Stomach (tissue), 9 donors: Measurements from ENCODE around the gene PLCH1. TPM values are rescaled to one million over a fixed set of nuclear protein-coding genes. Genes with fewer than 3 reads are reported as not detected.

Experiments used
- DNase-seq, 2 donors: peaks; one replicate each; pipeline versions ENCODE4 v3.0.0 to v3.0.0-alpha.2; 2013 to 2019
- H3K27ac ChIP-seq, 5 donors: fragments of 200-600 bp in 4 of 5; sonication (generic) in 4 of 5; one replicate each; pipeline ENCODE4 v1.5.1; 2013 to 2019; ENCODE audit warnings: mild to moderate bottlenecking in 1 of 5, moderate library complexity in 1 of 5
- H3K27me3 ChIP-seq, 3 donors: fragments of 200-600 bp; sonication (generic); one replicate each; pipeline ENCODE4 v1.5.1; 2017 to 2019; ENCODE audit warnings: mixed run types in 1 of 3
- H3K36me3 ChIP-seq, 4 donors: fragments of 200-600 bp; sonication (generic); 1 replicate in 3 of 4; 2 replicates in 1 of 4; pipeline ENCODE4 v1.5.1; 2016 to 2019
- H3K4me1 ChIP-seq, 4 donors: fragments of 200-600 bp; sonication (generic); one replicate each; pipeline ENCODE4 v1.5.1; 2016 to 2019
- H3K4me3 ChIP-seq, 4 donors: fragments of 200-600 bp; sonication (generic) in 3 of 4; one replicate each; pipeline ENCODE4 v1.5.1; 2016 to 2019; ENCODE audit warnings: mild to moderate bottlenecking in 1 of 4
- H3K9me3 ChIP-seq, 4 donors: fragments of 200-600 bp; sonication (generic); one replicate each; pipeline ENCODE4 v1.5.1; 2016 to 2019
- EP300 ChIP-seq: sonication (generic); formaldehyde crosslinking; IDR thresholded peaks from one replicate; pipeline ENCODE4 v1.6.1; 2017; ENCODE audit warnings: antibody characterized with exemption
- POLR2A ChIP-seq, 4 donors: fragments of 450-650 bp; IDR thresholded peaks; one replicate each; pipeline ENCODE4 v1.6.1; 2016; ENCODE audit warnings: antibody characterized with exemption in 4 of 4, control low read depth in 2 of 4, mild to moderate bottlenecking in 1 of 4, moderate library complexity in 1 of 4
- POLR2AphosphoS5 ChIP-seq, 3 donors: sonication (generic); formaldehyde crosslinking; IDR thresholded peaks; one replicate each; pipeline ENCODE4 v1.6.1; 2016; ENCODE audit warnings: antibody characterized with exemption in 3 of 3
- WGBS, 5 donors: extraction: QIAGEN DNeasy Blood & Tissue Kit in 3 of 5; methylation state at CpG; one replicate each; pipeline versions ENCODE4 v1.1.5 to v1.1.7; 2013 to 2018; 5-methylcytosine and 5-hydroxymethylcytosine counted together
- intact Hi-C: fragments of 100-400 bp; cut with DNase I; formaldehyde crosslinking; loops from one replicate; pipeline ENCODE4 v1.15.1; 2023; ENCODE audit warnings: low total_unique reads
- polyA plus RNA-seq, 3 donors: library from polyadenylated mRNA; stranded (reverse); fragments of 200-250 nt; gene quantifications; one replicate each; pipeline ENCODE4 v1.2.3, GENCODE V29; 2013
- total RNA-seq, 5 donors: library from RNA; depleted of rRNA; stranded (reverse); fragments of >200 nt; gene quantifications; one replicate each; pipeline versions ENCODE4 v1.1.0 to v1.2.3, GENCODE V29; 2014 to 2016
- TF ChIP-seq, protein P1 (sequence below), 7 experiments: fragments of 450-650 bp in 4 of 7; fragments of 200-600 bp in 3 of 7; sonication (generic) in 3 of 7; IDR thresholded peaks; one replicate each; pipeline ENCODE4 v1.5.1; 2016 to 2019; ENCODE audit warnings: antibody characterized with exemption in 7 of 7, control low read depth in 2 of 7, mild to moderate bottlenecking in 1 of 7
- donor health status: healthy with polysubstance abuse.
- donor health status: Bipolar disorder and iron deficiency.
- donor health status: healthy.

PLCH1 gene
- total and polyA plus RNA-seq, 8 donors = 0.75 to 18.8 (median 3.3) TPM

DNA sequence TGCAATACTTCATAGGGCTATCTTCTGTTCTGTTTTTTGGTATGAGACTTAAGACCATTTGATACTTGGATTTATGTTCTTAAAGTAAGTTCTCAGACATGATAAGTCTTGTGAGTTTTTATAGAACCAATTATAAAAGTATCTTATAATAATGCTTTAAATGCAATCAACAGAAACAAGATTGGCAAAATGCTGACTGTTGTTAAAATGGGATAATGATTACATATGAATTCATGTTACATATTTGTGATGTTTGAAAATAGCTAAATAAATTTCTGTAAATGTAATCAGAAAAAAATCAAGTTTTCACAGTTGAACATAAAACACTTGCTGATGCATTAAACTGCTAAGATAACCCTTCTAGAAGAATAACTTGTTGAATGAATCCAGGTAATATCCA, 148.3 kb downstream of the PLCH1 start:
- TF ChIP-seq EP300 (no peak), POLR2AphosphoS5 (IDR thresholded peaks at IDR 0.05) (no peak), POLR2A (IDR thresholded peaks at IDR 0.05) (no peak)
- TF ChIP-seq, protein P1, sequence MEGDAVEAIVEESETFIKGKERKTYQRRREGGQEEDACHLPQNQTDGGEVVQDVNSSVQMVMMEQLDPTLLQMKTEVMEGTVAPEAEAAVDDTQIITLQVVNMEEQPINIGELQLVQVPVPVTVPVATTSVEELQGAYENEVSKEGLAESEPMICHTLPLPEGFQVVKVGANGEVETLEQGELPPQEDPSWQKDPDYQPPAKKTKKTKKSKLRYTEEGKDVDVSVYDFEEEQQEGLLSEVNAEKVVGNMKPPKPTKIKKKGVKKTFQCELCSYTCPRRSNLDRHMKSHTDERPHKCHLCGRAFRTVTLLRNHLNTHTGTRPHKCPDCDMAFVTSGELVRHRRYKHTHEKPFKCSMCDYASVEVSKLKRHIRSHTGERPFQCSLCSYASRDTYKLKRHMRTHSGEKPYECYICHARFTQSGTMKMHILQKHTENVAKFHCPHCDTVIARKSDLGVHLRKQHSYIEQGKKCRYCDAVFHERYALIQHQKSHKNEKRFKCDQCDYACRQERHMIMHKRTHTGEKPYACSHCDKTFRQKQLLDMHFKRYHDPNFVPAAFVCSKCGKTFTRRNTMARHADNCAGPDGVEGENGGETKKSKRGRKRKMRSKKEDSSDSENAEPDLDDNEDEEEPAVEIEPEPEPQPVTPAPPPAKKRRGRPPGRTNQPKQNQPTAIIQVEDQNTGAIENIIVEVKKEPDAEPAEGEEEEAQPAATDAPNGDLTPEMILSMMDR (IDR thresholded peaks at IDR 0.05) = no peak
- Histone ChIP-seq H3K27me3 (no peaks in the 10 kb centered on the region), H3K4me1 (no peaks in the 10 kb centered on the region), H3K27ac (no peak overlapping the region), H3K9me3 (no peaks in the 10 kb centered on the region), H3K4me3 (no peak overlapping the region), H3K36me3 (peaks cover 0 to 12% (median 0%) of the 10 kb centered on the region in 4 donors)
- no peak for DNase-seq
- intact Hi-C loops = no loop called here

DNA sequence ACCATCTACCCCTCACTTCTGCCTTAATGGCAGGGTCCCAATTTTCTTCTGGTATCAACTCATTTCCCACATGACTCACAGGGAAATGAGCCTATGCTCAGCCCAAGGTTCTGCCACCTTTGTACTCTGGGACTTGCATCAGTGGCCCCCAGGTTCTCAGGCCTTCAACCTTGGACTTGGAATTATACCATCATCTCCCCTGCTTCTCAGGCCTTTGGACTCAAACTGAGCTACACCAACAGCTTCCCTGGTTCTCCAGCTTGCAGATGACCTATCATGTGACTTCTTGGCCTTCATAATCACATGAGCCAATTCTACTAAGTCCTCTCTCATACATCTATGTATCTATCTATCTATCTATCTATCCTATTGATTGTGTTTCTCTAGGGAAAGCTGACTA, 149.5 kb downstream of the PLCH1 start:
- Histone ChIP-seq H3K4me1 (no peaks in the 10 kb centered on the region), H3K27me3 (no peaks in the 10 kb centered on the region), H3K4me3 (no peak overlapping the region), H3K27ac (no peak overlapping the region), H3K9me3 (no peaks in the 10 kb centered on the region), H3K36me3 (peaks cover 0 to 12% (median 0%) of the 10 kb centered on the region in 4 donors)
- intact Hi-C loops = no loop called here
- no peak for TF ChIP-seq POLR2A (IDR thresholded peaks at IDR 0.05)
- TF ChIP-seq, protein P1 (IDR thresholded peaks at IDR 0.05) = no peak
- no peak for TF ChIP-seq POLR2AphosphoS5 (IDR thresholded peaks at IDR 0.05)
- TF ChIP-seq EP300 = no peak
- no peak for DNase-seq

DNA sequence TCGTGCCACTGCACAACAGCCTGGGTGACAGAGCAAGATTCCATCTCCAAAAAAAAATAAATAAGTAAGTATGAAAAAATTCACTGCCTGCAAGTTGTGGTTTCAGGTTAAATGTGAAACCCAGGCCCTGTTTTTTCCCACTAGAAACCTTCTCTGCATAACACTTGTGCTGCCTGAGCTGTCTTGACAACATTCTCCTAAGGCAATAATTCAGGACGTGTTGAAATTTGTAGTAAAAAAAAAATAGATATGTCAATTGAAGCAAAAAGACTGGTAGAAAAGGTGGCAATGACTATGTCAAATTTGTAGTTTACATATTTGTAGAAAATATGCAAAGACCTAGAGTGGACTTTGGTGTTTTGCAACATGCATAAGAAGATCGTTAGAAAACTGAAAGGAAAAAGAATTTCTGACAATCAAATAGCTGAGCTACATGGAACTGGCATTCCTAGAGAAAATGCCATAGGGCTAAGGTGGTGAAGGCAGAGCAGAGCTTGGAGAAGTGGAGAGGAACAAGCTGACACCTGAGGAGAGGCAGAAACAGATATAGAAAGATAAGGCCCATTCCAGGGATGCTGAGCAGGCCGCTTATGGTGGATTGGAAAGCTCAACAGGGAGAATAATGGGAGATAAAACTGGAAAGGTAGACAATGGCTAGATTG, 150.2 kb downstream of the PLCH1 start:
- WGBS, 5 donors = 65 to 75% (median 71%) methylated on average over 4 of the region's 4 CpGs
- Histone ChIP-seq H3K4me1 (no peaks in the 10 kb centered on the region), H3K9me3 (no peaks in the 10 kb centered on the region), H3K36me3 (peaks cover 0 to 12% (median 0%) of the 10 kb centered on the region in 4 donors), H3K27ac (no peak overlapping the region), H3K27me3 (no peaks in the 10 kb centered on the region), H3K4me3 (no peak overlapping the region)
- DNase-seq = no peak
- TF ChIP-seq, protein P1 (IDR thresholded peaks at IDR 0.05) = no peak
- TF ChIP-seq POLR2AphosphoS5 (IDR thresholded peaks at IDR 0.05) (no peak), EP300 (no peak), POLR2A (IDR thresholded peaks at IDR 0.05) (no peak)
- intact Hi-C loops = no loop called here

DNA sequence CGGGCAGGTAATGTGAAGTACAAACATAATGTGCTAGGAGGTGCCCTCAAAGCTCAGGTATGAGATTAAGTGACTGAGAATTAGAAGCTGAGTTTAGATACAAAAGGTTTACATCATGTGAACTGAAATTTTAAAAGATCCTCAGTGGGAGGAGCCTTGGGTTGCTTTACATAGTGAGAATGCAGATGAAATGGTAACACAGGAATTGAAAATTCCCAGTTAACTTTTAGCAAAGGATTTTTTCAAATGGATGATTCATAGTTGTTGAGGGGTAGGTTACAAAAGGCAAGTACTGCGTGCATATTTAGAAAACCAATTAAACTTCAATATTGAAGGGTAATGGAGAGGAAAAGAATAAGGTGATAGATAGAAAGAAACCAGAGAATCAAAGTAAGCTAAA, 157.3 kb downstream of the PLCH1 start:
- Histone ChIP-seq H3K36me3 (no peaks in the 10 kb centered on the region), H3K4me1 (no peaks in the 10 kb centered on the region), H3K9me3 (no peaks in the 10 kb centered on the region), H3K4me3 (no peak overlapping the region), H3K27ac (no peak overlapping the region), H3K27me3 (no peaks in the 10 kb centered on the region)
- no peak for DNase-seq
- WGBS, 5 donors = 90 to 97% (median 93%) methylated on average over 2 of the region's 2 CpGs
- intact Hi-C loops = no loop called here
- TF ChIP-seq POLR2A (IDR thresholded peaks at IDR 0.05) (no peak), EP300 (no peak), POLR2AphosphoS5 (IDR thresholded peaks at IDR 0.05) (no peak)
- TF ChIP-seq, protein P1 (IDR thresholded peaks at IDR 0.05) = no peak
